IPS-18a (cell line): ENCODE data around the gene DCLK2.
"Not testable (repeated sequence)": the region's sequence is repeated elsewhere in the genome, so short reads cannot be mapped to it uniquely, and the experiment has no call there.

Source experiments
- H3K27ac ChIP-seq: one replicate; pipeline ENCODE4 v1.5.1; 2013; ENCODE audit warnings: low read length
- H3K27me3 ChIP-seq: one replicate; pipeline ENCODE4 v1.6.1; 2013; ENCODE audit warnings: mild to moderate bottlenecking, low read length; ENCODE audit not compliant: control insufficient read depth, insufficient read depth
- H3K36me3 ChIP-seq: one replicate; pipeline ENCODE4 v1.6.1; 2013; ENCODE audit warnings: low read depth, low read length; ENCODE audit not compliant: control insufficient read depth
- H3K4me1 ChIP-seq: one replicate; pipeline ENCODE4 v1.6.1; 2013; ENCODE audit warnings: low read depth, low read length; ENCODE audit not compliant: control insufficient read depth
- H3K4me3 ChIP-seq: one replicate; pipeline ENCODE4 v1.5.1; 2013; ENCODE audit warnings: low read length
- H3K9ac ChIP-seq: one replicate; pipeline ENCODE4 v1.6.1; 2013; ENCODE audit warnings: mild to moderate bottlenecking, low read length, moderate library complexity
- H3K9me3 ChIP-seq: one replicate; pipeline ENCODE4 v1.6.1; 2013; ENCODE audit warnings: low read depth, low read length; ENCODE audit not compliant: control insufficient read depth

DCLK2 gene

DNA sequence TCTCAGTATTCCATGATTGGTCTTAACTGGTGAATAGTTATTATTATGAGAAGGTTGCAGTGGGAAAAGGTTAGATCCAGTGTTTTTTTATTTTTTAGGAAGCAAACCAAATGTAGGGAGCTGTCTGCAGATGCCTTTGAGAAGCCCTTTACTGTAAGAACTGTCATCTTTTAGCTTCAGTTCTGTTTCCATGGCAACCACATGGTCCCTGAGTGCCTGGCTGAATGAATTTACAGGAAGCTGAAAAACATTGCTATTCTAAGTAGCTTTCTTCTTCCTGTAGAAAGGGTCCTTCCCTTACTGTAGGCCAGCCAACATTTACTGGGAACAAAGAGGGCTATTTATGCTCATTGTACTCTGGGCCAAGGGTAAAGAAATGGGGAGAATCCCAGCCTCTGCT is 103.3 kb downstream of the DCLK2 start:
- no peaks in the 10 kb centered on the region for H3K9me3 ChIP-seq
- H3K27me3 ChIP-seq: no peaks in the 10 kb centered on the region
- no peaks in the 10 kb centered on the region for H3K36me3 ChIP-seq
- H3K4me3 ChIP-seq: no peak overlapping the region
- no peaks in the 10 kb centered on the region for H3K4me1 ChIP-seq
- H3K27ac ChIP-seq: no peak overlapping the region
- H3K9ac ChIP-seq: no peak overlapping the region

DNA sequence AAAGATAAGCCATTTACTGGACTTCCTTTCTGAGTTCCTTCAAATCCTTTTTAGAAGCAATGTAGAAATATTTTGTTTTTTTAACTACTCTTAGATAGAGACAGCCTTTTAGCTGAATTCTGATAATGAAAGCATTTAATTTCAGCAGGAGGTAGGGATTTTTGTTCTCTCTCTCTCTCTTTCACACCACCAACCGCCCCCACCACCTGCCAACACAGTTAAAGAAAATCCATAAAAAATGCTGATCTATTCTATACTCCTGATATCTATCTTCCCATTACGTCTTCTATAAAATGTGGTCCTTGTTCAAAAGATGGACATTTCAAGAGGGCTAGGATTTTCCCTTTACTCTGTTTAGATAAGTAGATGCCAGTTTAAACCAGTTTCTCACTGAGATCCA is 104.5 kb downstream of the DCLK2 start:
- Histone ChIP-seq H3K36me3 (no peaks in the 10 kb centered on the region), H3K4me3 (no peak overlapping the region), H3K27ac (no peak overlapping the region), H3K4me1 (no peaks in the 10 kb centered on the region), H3K27me3 (no peaks in the 10 kb centered on the region), H3K9ac (no peak overlapping the region), H3K9me3 (no peaks in the 10 kb centered on the region)

DNA sequence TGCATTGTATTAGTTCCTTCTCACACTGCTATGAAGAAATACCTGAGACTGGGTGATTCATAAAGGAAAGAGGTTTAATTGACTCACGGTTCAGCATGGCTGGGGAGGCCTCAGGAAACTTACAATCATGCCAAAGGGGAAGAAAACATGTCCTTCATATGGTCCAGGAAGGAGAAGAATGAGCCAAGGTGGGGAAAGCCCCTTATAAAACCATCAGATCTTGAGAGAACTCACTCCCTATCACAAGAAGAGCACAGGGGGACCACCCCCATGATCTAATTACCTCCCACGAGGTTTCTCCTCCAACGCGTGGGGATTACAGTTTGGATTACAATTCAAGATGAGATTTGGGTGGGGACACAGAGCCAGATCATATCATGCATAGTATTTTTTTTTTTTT is 106.8 kb downstream of the DCLK2 start:
- not testable (repeated sequence) for H3K9me3 ChIP-seq, H3K27ac ChIP-seq, H3K36me3 ChIP-seq, H3K27me3 ChIP-seq, H3K4me1 ChIP-seq, H3K4me3 ChIP-seq, H3K9ac ChIP-seq

DNA sequence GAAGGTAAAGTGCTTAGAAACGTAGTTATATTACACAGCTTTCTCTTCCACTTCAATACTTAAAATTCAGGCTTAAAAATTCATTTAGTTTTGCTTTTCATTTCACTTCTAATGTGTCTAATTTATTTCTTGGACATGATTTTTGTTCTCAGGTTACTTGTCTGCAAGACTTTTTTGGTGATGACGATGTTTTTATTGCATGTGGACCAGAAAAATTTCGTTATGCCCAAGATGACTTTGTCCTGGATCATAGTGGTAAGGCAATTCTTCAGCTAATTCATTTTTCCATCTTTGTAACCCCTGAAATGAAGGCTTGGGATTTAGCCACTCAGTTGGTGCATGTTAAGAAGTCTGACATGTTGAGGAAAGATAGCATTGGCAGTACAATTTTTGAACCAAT is 114.7 kb downstream of the DCLK2 start:
- Histone ChIP-seq H3K4me1 (no peaks in the 10 kb centered on the region), H3K9ac (no peak overlapping the region), H3K27ac (no peak overlapping the region), H3K36me3 (no peaks in the 10 kb centered on the region), H3K9me3 (no peaks in the 10 kb centered on the region), H3K27me3 (no peaks in the 10 kb centered on the region), H3K4me3 (no peak overlapping the region)

DNA sequence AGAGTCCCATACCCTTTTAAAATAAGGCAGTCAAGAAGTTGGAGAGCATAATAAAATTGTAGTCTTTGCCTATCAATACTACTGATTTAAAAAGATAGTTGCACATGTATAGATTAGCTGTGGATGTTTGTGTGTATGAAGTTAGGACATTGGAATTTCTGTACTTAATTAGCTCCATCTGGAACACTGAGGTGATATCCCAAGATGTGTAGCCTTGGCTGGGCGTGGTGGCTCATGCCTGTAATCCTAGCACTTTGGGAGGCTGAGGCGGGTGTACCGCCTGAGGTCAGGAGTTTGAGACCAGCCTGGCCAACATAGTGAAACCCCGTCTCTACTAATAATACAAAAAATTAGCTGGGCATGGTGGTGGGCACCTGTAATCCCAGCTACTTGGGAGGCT is 119.0 kb downstream of the DCLK2 start:
- H3K27ac ChIP-seq, H3K4me1 ChIP-seq, H3K9me3 ChIP-seq, H3K4me3 ChIP-seq, H3K27me3 ChIP-seq, H3K36me3 ChIP-seq, H3K9ac ChIP-seq: not testable (repeated sequence)

DNA sequence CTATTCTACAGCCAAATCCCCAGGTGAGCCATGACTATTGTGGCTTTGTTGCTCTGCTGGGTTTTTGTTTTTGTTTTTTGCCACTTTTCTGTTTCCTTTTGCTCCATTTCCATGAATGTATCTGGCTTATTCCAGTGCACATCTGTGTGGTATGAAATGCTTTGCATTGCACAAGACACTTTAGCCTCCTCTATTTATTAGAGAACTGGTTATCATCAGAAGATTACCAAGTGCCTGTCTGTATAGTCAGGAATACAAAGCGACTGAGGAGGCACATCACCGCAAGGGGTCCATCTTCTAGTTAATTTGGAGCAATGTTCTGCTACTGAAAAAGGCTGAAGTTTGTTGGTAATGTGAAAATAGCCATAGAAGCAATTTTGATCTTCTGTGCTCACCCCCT is 120.8 kb downstream of the DCLK2 start:
- Histone ChIP-seq H3K27me3 (no peaks in the 10 kb centered on the region), H3K9ac (no peak overlapping the region), H3K4me3 (no peak overlapping the region), H3K36me3 (no peaks in the 10 kb centered on the region), H3K9me3 (no peaks in the 10 kb centered on the region), H3K4me1 (no peaks in the 10 kb centered on the region), H3K27ac (no peak overlapping the region)

DNA sequence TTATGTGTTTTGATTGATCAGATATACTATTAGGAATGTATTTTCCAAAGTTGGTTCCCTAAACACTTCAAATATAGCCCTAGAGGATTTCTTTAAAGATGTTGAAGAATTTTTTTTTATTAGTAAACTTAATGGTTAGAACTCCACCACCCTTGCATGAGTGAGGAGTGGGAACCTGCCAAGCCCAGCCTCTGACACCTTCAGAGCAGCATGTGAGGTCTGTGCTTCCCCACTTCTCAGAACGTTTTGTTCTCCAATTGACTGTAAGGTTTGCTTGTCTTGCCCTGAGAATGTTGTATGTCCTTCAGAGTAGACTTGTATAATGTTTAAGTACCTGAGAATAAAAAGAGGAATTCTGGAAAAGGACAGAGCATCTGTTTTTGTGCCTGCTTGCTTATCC is 126.8 kb downstream of the DCLK2 start:
- H3K27me3 ChIP-seq: no peaks in the 10 kb centered on the region
- H3K4me3 ChIP-seq: no peak overlapping the region
- H3K36me3 ChIP-seq: no peaks in the 10 kb centered on the region
- no peak overlapping the region for H3K27ac ChIP-seq
- no peaks in the 10 kb centered on the region for H3K4me1 ChIP-seq
- H3K9ac ChIP-seq: no peak overlapping the region
- no peaks in the 10 kb centered on the region for H3K9me3 ChIP-seq

DNA sequence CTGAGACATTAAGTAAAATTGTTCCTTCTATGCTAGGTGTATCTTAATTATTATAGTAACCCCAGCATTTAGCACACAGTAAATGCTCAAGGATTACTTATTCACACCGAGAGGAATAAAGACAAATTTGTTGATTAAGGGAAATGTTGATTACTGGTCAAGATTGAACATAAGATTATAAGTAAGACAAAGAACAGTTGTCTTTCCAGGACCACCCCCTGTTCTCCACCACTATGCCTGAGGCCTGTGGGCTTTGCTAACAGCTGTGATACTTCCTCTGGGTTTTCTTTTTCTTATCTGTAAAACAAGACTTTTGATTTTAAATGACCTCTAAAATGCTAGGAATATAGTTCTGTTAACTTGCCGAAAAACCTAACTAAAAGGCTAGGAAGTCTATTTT is 128.0 kb downstream of the DCLK2 start:
- H3K36me3 ChIP-seq: no peaks in the 10 kb centered on the region
- no peaks in the 10 kb centered on the region for H3K27me3 ChIP-seq
- H3K27ac ChIP-seq: no peak overlapping the region
- H3K9me3 ChIP-seq: no peaks in the 10 kb centered on the region
- no peaks in the 10 kb centered on the region for H3K4me1 ChIP-seq
- no peak overlapping the region for H3K4me3 ChIP-seq
- H3K9ac ChIP-seq: no peak overlapping the region

DNA sequence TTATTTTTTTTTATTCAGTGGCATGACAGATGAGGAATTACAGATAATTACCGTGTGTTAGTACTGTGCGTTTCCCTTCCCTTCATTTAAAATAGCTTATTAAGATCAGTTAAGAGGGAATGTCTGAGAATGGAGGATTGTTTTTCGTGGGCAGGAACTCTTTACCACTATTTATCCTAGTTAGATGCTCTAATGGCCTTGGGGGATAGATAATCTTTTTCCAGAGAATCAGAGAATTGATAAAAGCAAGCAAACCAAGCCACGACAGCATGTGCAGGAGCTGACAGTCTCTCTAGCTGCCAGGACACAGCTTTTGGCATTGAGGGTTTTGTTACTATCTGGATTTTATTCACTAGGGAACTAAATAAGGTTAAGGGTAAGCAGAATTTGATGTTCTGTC is 128.7 kb downstream of the DCLK2 start:
- no peaks in the 10 kb centered on the region for H3K9me3 ChIP-seq
- no peaks in the 10 kb centered on the region for H3K36me3 ChIP-seq
- no peaks in the 10 kb centered on the region for H3K27me3 ChIP-seq
- H3K4me3 ChIP-seq: no peak overlapping the region
- no peak overlapping the region for H3K27ac ChIP-seq
- no peak overlapping the region for H3K9ac ChIP-seq
- H3K4me1 ChIP-seq: no peaks in the 10 kb centered on the region

DNA sequence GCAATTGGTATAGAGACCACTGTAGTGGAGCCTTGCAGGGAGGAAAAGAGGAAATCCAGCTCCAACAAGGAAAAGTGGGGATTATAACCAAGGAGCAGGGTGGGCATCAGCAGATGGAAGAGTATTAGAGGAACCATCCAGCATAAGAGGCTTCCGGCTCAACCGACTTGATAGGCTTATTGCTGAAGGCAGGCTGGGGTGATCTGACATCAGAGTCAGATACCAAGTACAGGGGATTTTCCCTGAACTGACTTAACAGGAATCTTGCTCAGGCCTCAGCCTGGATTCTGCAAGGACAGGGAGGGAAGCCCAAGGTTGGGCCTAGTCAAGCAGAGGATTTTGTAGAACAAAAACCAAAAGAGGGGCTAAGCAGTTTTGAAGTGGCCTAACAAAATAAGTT is 129.6 kb downstream of the DCLK2 start:
- H3K4me3 ChIP-seq: no peak overlapping the region
- H3K4me1 ChIP-seq: no peaks in the 10 kb centered on the region
- no peaks in the 10 kb centered on the region for H3K36me3 ChIP-seq
- no peaks in the 10 kb centered on the region for H3K27me3 ChIP-seq
- H3K9ac ChIP-seq: no peak overlapping the region
- H3K27ac ChIP-seq: no peak overlapping the region
- no peaks in the 10 kb centered on the region for H3K9me3 ChIP-seq

DNA sequence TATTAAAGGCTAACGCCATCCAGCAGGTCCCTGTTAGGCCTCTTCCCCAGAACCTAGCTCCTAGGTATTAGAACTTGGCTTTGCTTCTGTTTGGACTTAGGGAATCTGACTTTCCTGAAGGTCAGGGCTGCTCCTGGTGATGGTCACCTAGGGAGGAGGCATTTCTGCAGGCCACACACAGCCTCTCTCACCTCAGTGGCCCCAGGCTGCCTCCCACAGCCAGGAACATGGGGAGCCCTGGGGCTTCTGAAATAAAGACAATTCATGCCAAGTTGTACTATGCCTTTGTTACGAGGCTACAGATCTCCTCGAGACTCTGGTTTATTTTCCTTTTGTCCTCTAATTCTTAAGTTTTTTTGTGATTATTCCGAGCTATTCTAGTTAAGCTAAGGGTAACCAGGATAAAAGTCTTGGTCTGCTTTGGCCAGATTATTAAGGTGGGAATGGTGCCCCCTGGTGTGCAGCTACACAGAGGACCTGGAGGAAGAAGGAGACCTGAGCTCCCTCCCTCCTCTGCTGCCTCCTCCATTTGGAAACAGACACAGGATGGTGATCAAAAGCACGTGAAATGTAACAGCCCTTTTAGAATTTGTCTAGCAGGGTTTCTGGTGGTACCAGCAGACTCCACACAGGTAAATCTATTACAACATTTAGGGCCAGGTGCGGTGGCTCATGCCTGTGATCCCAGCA is 131.0 kb downstream of the DCLK2 start:
- Histone ChIP-seq H3K27ac (no peak overlapping the region), H3K36me3 (no peaks in the 10 kb centered on the region), H3K4me1 (no peaks in the 10 kb centered on the region), H3K9me3 (no peaks in the 10 kb centered on the region), H3K27me3 (no peaks in the 10 kb centered on the region), H3K9ac (no peak overlapping the region), H3K4me3 (no peak overlapping the region)

DNA sequence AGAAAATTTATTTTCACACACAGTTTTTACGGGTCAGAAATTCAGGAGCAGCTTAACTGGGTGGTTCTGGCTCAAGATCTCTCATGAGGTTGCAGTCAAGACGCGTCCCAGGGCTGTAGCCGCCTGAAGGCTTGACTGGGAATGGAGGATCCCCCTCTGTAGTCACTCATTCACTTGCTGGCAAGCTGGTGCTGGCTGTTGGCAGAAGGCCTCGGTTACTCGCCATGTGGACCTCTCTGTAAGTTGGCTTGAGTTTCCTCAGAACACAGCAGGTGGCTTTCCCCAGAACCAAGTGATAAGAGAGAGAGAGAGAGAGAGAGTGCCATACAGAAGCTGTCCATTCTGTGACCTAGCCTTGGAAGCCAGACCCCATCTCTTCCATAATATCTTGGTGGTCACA is 132.8 kb downstream of the DCLK2 start:
- H3K27me3 ChIP-seq: no peaks in the 10 kb centered on the region
- H3K4me3 ChIP-seq: no peak overlapping the region
- no peaks in the 10 kb centered on the region for H3K4me1 ChIP-seq
- H3K9ac ChIP-seq: no peak overlapping the region
- H3K9me3 ChIP-seq: no peaks in the 10 kb centered on the region
- H3K27ac ChIP-seq: no peak overlapping the region
- H3K36me3 ChIP-seq: no peaks in the 10 kb centered on the region
